Dendritic cell treated with granulocyte-macrophage colony-stimulating factor and Interleukin-4, amounts not matched to agents 40 ng/mL and 50 ng/mL, for 4 days (primary cell): ENCODE results near the gene ASAP2.

Experiments used
- H3K27ac Mint-ChIP-seq: one replicate; pipeline ENCODE4 v1.8.0; 2022; ENCODE audit warnings: mild to moderate bottlenecking, mixed read lengths
- H3K27me3 Mint-ChIP-seq: one replicate; pipeline ENCODE4 v1.8.0; 2022; ENCODE audit warnings: mild to moderate bottlenecking, mixed read lengths
- H3K36me3 Mint-ChIP-seq: one replicate; pipeline ENCODE4 v1.8.0; 2022; ENCODE audit warnings: low read depth, mixed read lengths
- H3K4me1 Mint-ChIP-seq: one replicate; pipeline ENCODE4 v1.8.0; 2022; ENCODE audit warnings: low read depth, mixed read lengths
- H3K4me3 Mint-ChIP-seq: one replicate; pipeline ENCODE4 v1.8.0; 2022; ENCODE audit warnings: mild to moderate bottlenecking, moderate library complexity, mixed read lengths
- H3K9me3 Mint-ChIP-seq: one replicate; pipeline ENCODE4 v1.8.0; 2022; ENCODE audit warnings: mixed read lengths
- intact Hi-C: fragments of 100-400 bp; cut with micrococcal nuclease; formaldehyde crosslinking; loops from one replicate; pipeline ENCODE4 v1.15.0; 2022

ASAP2 gene

DNA sequence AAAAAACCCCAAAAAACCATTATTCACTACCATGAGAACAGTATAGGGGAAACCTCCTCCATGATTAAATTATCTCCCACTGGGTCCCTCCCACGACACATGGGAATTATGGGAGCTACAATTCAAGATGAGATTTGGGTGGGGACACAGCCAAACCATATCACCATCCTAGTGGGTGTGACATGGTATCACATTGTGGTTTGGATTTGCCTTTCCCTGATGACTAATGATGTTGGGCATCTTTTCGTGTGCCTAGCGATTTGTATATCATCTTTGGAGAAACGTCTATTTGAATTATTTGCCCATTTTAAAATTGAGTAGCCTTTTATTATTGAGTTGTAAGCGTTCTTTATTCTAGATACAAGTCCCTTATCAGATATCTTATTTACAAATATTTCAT lies 8.7 kb upstream of the ASAP2 start:
- Mint-ChIP-seq H3K9me3 (no peaks in the 10 kb centered on the region), H3K27ac (no peak overlapping the region), H3K36me3 (no peaks in the 10 kb centered on the region), H3K4me3 (no peak overlapping the region), H3K4me1 (peaks cover 15% of the 10 kb centered on the region), H3K27me3 (peaks cover 16% of the 10 kb centered on the region)
- intact Hi-C loops = no loop called here

DNA sequence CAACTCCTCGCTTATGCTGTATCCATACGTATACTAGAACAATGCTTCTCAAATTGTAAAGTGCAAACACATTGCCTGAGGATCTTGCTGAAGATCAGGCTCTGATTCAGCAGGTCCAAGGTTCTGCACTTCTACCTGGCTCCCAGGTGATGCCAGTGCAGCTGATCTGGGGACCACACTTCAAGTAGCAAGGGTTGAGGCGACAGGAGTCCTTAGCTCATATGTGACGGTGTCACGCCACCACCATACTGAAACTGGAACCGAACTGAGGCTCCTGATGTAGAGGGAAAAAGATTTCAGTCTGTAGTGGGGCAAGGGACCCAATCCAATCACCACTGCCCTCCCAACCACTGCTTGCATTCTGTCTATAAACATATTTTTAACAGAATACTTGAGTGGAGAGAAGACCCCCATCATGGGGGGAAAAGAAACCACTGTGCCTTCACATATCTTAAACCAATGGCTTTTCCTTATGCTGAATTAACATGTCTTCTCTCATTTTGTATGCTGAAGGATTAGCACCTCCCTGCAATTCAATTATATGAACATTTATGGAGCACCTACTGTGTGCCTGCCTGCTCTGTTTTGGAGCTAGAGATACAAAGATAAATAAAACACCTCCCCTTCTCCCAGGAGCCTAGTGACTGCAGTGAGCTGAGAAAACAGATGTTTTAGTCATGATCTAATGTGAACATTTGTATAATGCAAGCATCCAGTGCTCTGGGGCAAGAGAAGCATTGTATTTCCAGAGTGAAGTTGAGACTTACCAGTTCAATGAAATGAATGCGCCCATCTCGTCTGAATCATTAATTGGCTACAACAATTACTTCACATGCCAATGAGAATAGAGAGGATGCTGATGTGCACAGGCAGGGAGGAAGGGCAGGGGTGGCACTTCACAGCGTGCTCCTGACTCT lies 6.6 kb upstream of the ASAP2 start:
- Mint-ChIP-seq H3K9me3 (no peaks in the 10 kb centered on the region), H3K27ac (no peak overlapping the region), H3K4me3 (no peak overlapping the region), H3K27me3 (peaks cover 16% of the 10 kb centered on the region), H3K36me3 (no peaks in the 10 kb centered on the region), H3K4me1 (peaks cover 5% of the 10 kb centered on the region)
- intact Hi-C loops = no loop called here

DNA sequence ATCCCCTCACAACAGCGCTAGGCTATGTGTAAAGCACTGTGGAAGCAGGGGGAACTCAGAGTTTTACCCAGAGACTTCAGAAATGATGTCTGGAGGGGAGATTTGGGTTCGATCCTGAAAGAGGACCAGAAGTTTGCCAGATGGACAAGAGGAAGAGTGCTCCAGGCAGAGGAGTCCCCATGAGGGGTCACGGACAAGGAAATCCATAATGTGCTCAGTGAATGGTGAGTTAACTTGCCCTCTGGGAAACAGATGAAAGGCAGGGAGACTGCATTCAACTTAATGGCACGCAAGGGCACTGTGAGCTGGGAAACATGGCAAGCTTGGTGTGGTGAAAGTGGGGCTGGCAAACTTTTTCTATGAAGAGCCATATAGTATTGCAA lies 6.0 kb upstream of the ASAP2 start:
- H3K27me3 Mint-ChIP-seq = peaks cover 16% of the 10 kb centered on the region
- H3K27ac Mint-ChIP-seq = no peak overlapping the region
- H3K9me3 Mint-ChIP-seq = no peaks in the 10 kb centered on the region
- H3K4me1 Mint-ChIP-seq = peaks cover 6% of the 10 kb centered on the region
- intact Hi-C loops = no loop called here
- H3K36me3 Mint-ChIP-seq = no peaks in the 10 kb centered on the region
- H3K4me3 Mint-ChIP-seq = no peak overlapping the region

DNA sequence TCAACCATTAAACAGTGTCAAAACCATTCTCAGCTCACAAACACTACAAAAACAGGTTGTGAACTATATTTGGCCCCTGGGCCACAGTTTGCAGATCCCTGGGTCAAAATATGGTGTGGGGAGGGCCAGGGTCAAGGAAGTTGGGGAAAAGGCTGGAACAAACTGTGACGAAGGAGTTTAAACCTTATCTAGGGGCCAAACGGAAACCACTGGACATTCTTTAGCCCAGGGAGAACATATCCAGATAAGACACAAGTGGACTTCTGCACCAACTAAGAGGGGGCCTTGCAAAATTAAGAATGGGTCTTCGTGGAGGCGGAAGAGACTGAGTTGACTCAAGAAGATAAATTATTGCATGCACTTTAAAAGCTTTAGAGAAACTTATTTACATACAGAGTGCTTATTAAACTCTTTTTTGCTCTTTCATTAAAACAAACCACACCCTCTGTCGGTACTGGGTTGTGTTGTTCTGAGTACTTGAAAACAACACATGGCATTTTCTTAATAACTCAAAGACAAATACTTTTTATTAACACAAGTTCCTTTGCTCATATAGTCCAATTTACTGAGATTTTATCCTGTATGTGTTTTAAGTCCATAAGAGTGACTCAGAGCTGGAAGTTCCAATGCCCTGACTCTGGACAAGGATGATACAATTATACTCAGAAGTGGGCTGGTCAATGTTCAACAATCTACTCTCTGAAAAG lies 5.3 kb upstream of the ASAP2 start:
- intact Hi-C loops = no loop called here
- H3K36me3 Mint-ChIP-seq = no peaks in the 10 kb centered on the region
- no peak overlapping the region for H3K27ac Mint-ChIP-seq

DNA sequence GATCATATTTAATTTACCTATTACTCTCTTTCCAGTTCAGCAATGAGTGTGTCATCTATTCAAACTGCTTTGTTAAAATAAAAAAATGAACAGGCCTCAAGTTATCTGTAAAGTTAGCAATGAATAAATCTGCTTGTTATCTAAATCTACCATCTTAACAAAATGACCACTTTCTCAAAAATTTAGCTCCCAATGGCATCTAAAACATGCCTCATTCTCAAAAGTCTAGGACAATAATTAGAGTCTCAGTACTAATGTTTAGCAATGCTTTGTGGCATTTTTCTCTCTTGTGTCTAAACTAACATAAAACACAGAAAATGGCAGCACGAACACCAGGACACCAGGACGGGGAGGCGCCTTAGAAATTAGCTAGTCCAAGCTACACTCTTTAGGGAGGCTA lies 3.6 kb upstream of the ASAP2 start:
- no peak overlapping the region for H3K4me3 Mint-ChIP-seq
- intact Hi-C loops = no loop called here
- H3K27ac Mint-ChIP-seq = no peak overlapping the region
- H3K36me3 Mint-ChIP-seq = no peaks in the 10 kb centered on the region
- peaks cover 22% of the 10 kb centered on the region for H3K27me3 Mint-ChIP-seq
- peaks cover 8% of the 10 kb centered on the region for H3K4me1 Mint-ChIP-seq
- H3K9me3 Mint-ChIP-seq = no peaks in the 10 kb centered on the region

More for the DNA sequence above, 5.3 kb upstream of the ASAP2 start:
- Mint-ChIP-seq H3K27me3 (peaks cover 16% of the 10 kb centered on the region), H3K4me1 (peaks cover 13% of the 10 kb centered on the region), H3K9me3 (no peaks in the 10 kb centered on the region), H3K4me3 (no peak overlapping the region)

DNA sequence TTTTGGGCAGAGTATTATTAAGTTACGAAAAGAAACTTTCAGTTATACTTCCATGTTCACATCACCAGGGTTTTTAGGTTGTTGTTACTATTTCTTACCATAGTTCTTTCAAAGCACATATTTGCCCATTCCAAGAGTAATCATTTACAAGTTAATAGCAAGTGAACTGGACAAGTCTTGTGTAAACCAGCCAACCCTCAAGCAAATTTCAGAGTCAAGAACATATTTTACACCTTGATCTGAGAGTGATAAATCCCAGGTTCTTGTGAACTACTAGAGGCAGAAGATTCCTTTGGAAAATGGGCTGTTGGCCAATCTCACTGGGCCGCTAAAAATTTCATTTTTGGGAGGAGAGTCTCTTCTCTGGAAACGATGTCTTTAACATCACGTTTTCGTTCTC lies 2.7 kb upstream of the ASAP2 start:
- intact Hi-C loops = no loop called here
- Mint-ChIP-seq H3K27ac (no peak overlapping the region), H3K4me3 (no peak overlapping the region), H3K36me3 (no peaks in the 10 kb centered on the region), H3K4me1 (peaks cover 8% of the 10 kb centered on the region), H3K27me3 (peaks cover 24% of the 10 kb centered on the region), H3K9me3 (no peaks in the 10 kb centered on the region)

DNA sequence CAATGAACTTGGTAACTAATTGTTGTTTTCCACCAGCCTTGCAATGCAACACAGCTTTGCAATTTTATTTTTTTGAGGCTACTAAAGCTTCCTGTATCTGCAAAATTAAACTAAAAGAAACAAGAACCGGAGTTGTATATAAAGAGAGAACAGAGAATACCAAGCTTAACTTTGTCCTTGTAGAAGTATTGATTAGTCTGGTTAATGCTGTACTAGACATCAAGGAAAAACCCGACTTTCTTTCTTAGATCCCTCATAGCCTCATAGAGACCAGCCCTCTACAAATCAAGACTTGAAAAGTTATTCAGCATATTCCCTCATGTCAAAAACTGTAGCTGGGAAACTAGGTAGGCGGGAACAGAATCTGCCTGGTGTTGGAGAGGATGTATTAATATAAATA lies 1.7 kb upstream of the ASAP2 start:
- H3K4me3 Mint-ChIP-seq = no peak overlapping the region
- no peak overlapping the region for H3K27ac Mint-ChIP-seq
- peaks cover 8% of the 10 kb centered on the region for H3K4me1 Mint-ChIP-seq
- H3K36me3 Mint-ChIP-seq = no peaks in the 10 kb centered on the region
- intact Hi-C loops = loop anchor here (5.0 kb wide), 3 partner anchors 38 to 127 kb away; no protein-coding TSS in a partner anchor
- no peaks in the 10 kb centered on the region for H3K9me3 Mint-ChIP-seq
- H3K27me3 Mint-ChIP-seq = peaks cover 28% of the 10 kb centered on the region

DNA sequence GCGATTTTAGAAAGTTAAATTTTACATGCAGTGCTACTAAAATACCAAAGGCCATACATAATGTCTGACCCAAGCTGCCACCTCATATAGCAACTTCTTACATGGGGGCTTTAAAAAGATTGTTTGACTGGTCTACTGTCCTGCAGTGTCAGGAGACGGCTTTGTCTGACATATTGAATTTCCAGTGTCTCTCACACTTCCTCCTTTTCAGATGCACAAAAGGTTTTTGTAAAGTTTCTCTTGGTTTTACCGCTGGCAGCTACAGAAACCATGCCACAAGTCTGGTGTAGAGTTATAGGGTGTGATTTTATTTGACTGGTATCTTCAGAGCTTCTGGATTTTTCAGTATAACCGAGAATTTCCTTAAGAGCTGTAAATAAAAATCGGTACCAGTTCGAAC lies 1.1 kb upstream of the ASAP2 start:
- Mint-ChIP-seq H3K27me3 (peaks cover 32% of the 10 kb centered on the region), H3K4me3 (peak overlapping the region; percentile 77), H3K9me3 (no peaks in the 10 kb centered on the region), H3K27ac (peak overlapping the region; percentile 82), H3K4me1 (peaks cover 8% of the 10 kb centered on the region), H3K36me3 (no peaks in the 10 kb centered on the region)
- intact Hi-C loops = loop anchor here (5.0 kb wide), 3 partner anchors 38 to 127 kb away; no protein-coding TSS in a partner anchor

DNA sequence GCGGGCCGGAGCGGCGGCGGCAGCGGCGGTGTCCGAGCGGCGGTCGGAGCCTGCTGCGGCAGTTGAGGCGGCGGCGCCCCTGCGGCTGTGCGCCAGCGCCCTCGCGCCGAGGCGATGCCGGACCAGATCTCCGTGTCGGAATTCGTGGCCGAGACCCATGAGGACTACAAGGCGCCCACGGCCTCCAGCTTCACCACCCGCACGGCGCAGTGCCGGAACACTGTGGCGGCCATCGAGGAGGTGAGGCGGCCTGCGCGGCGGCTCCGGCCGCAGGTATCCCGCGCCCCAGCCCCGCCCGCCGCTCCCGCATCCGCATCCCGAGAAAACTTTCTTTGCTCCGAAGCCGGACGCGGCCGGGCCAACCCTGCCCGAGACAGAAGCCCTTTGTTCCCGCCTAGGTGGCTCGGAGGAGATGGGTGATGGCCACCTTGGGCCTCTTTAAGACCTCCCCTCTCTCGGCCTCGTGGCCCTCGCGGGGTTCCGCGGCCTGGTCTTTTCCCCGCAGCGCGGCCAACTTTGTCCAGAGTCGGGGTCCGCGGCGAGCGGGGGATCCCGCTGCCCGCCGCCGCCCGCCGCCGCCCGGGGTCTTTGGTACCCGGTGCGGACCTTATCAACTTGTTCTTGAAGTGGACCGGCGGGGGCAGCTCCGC lies 504 bp downstream of the ASAP2 start:
- H3K36me3 Mint-ChIP-seq = no peaks in the 10 kb centered on the region
- peak overlapping the region; percentile 73 for H3K4me3 Mint-ChIP-seq
- peaks cover 13% of the 10 kb centered on the region for H3K4me1 Mint-ChIP-seq
- no peak overlapping the region for H3K27ac Mint-ChIP-seq
- peaks cover 28% of the 10 kb centered on the region for H3K27me3 Mint-ChIP-seq
- intact Hi-C loops = loop anchor here (5.0 kb wide), 3 partner anchors 40 to 125 kb away; no protein-coding TSS in a partner anchor
- H3K9me3 Mint-ChIP-seq = no peaks in the 10 kb centered on the region

DNA sequence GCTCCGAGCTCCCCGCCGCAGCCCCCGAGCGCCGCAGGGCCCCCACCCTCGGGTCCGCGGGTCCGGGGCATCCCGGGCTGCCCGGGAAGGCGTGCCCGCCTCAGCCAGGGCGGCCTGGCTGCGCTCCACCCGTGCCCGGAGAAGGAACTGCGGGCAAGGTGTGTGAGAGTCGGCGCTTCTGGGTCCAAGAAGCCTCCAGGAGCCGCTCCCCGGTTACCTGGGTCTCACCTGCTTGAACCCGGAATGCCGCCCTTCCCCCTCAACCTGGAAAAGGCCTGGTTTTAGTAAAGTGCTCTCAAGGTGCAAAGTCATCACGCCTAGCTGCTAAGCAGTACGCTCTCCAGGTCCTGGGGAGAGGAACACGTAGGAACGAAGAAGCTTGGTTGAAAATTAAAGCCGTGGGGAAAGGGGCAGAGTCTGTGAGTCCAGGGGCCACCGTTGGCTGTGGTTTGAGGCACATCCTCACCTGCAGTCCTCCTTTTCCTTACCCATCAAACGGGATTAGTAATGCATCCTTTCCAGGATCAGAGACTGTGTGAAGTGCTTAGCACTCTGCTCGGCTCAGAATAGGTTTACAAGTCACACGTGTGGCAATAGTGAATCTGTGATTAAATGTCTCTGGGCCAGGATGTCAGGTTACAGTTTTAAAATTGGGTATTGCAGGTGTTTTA lies 1.2 kb downstream of the ASAP2 start:
- H3K27me3 Mint-ChIP-seq = peaks cover 28% of the 10 kb centered on the region
- H3K4me3 Mint-ChIP-seq = peak overlapping the region; percentile 45
- intact Hi-C loops = loop anchor here (5.0 kb wide), 3 partner anchors 40 to 125 kb away; no protein-coding TSS in a partner anchor
- H3K36me3 Mint-ChIP-seq = no peaks in the 10 kb centered on the region
- H3K9me3 Mint-ChIP-seq = no peaks in the 10 kb centered on the region
- no peak overlapping the region for H3K27ac Mint-ChIP-seq
- peaks cover 13% of the 10 kb centered on the region for H3K4me1 Mint-ChIP-seq

DNA sequence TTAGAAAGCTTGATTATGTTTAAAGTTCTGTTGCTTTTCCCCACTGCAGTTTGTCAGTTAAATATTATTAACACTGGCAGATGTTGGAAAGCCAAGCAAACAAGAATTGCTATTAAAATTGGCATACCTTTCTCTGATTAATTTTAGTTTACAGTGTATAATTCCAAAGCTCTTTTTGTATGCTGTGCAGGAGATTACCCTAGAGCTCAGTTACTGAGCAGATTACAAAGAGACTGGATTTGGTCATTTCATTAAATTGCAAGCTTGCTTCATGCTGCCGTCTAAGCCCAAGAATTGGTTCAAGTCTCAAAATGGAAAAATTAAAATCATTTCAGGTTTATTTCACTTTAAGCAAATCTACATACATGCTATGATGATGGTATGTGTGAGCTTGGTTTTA lies 2.3 kb downstream of the ASAP2 start:
- peaks cover 13% of the 10 kb centered on the region for H3K4me1 Mint-ChIP-seq
- intact Hi-C loops = loop anchor here (5.0 kb wide), 3 partner anchors 42 to 123 kb away; no protein-coding TSS in a partner anchor
- no peaks in the 10 kb centered on the region for H3K36me3 Mint-ChIP-seq
- H3K27ac Mint-ChIP-seq = no peak overlapping the region
- no peak overlapping the region for H3K4me3 Mint-ChIP-seq
- no peaks in the 10 kb centered on the region for H3K9me3 Mint-ChIP-seq
- peaks cover 35% of the 10 kb centered on the region for H3K27me3 Mint-ChIP-seq

DNA sequence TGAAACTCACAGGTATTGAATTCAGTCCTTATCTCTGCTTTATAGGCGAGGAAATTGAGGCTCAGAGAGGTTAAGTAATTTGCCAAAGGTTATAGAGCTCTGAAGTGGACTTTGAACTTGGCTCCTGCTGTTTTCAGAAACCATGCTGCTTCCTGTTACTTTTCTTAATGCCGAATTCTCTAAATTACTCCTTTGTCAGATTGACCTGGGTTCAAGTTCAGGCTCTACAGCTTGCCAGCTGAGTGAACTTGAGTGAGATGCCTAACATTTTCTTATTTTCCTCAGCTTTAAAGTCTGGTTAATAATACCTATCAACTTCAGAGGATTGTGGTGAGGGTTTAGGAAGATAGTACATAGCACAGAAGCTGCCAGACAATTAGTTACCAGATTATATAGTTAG lies 3.4 kb downstream of the ASAP2 start:
- Mint-ChIP-seq H3K27me3 (peaks cover 35% of the 10 kb centered on the region), H3K27ac (no peak overlapping the region), H3K4me1 (peaks cover 13% of the 10 kb centered on the region), H3K9me3 (no peaks in the 10 kb centered on the region), H3K4me3 (no peak overlapping the region), H3K36me3 (no peaks in the 10 kb centered on the region)
- intact Hi-C loops = no loop called here

DNA sequence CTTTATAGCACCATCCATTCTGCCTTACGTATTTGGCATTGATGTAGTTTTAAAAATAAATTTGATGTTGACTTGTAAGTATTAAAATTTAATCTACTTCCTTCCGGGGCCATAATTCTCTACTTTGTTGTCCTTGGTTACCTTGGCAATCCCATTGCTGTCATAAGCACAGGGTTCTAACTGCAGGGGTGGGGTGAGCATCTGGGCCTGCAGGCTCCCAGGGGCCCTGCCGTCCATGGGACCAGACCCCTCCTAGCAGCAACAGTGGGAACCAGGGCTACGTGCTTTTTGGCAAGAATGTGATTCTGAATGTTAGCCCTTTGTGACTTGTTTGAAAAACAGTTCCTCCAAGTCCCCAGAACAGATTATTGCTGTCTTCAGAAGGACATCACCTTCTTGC lies 4.9 kb downstream of the ASAP2 start:
- no peaks in the 10 kb centered on the region for H3K9me3 Mint-ChIP-seq
- no peaks in the 10 kb centered on the region for H3K36me3 Mint-ChIP-seq
- no peak overlapping the region for H3K4me3 Mint-ChIP-seq
- no peak overlapping the region for H3K27ac Mint-ChIP-seq
- H3K27me3 Mint-ChIP-seq = peaks cover 35% of the 10 kb centered on the region
- peaks cover 5% of the 10 kb centered on the region for H3K4me1 Mint-ChIP-seq
- intact Hi-C loops = no loop called here
